Lung (tissue), 12 donors: ENCODE results near the gene PRRG1. TPM values are rescaled to one million over a fixed set of nuclear protein-coding genes. Genes with fewer than 3 reads are reported as not detected.
"Not testable (repeated sequence)": the region's sequence is repeated elsewhere in the genome, so short reads cannot be mapped to it uniquely, and the experiment has no call there.

ENCODE experiments used
- ATAC-seq: fragments of 200-7000 bp; cut with Tn5 transposase; one replicate; pipeline ENCODE4 v1.9.1; 2020; ENCODE audit warnings: moderate number of reproducible peaks; ENCODE audit not compliant: insufficient read depth, low FRiP score
- DNase-seq, 3 donors: peaks; one replicate each; pipeline ENCODE4 v3.0.0-alpha.2; 2013 to 2017
- H3K27ac ChIP-seq, 2 donors: one replicate each; pipeline ENCODE4 v1.5.1; 2013; ENCODE audit warnings: mild to moderate bottlenecking in 2 of 2, moderate library complexity in 2 of 2, control low read depth in 1 of 2, inconsistent platforms in 1 of 2, low read depth in 1 of 2, low read length in 1 of 2
- H3K27me3 ChIP-seq, 3 donors: one replicate each; pipeline ENCODE4 v1.5.1; 2013; ENCODE audit warnings: low read length in 2 of 3; ENCODE audit not compliant: control insufficient read depth in 3 of 3, insufficient read depth in 3 of 3
- H3K36me3 ChIP-seq, 4 donors: one replicate each; pipeline ENCODE4 v1.5.1; 2013; ENCODE audit warnings: low read length in 4 of 4, mild to moderate bottlenecking in 1 of 4, moderate library complexity in 1 of 4; ENCODE audit not compliant: control insufficient read depth in 4 of 4, insufficient read depth in 4 of 4
- H3K4me1 ChIP-seq, 5 donors: one replicate each; pipeline ENCODE4 v1.5.1; 2013; ENCODE audit warnings: low read length in 5 of 5, mild to moderate bottlenecking in 2 of 5, moderate library complexity in 1 of 5; ENCODE audit not compliant: control insufficient read depth in 5 of 5, insufficient read depth in 5 of 5
- H3K4me3 ChIP-seq: one replicate; pipeline ENCODE4 v1.5.1; 2013; ENCODE audit warnings: mild to moderate bottlenecking, control low read depth, moderate library complexity
- H3K9ac ChIP-seq, 2 donors: one replicate each; pipeline ENCODE4 v1.5.1; 2013; ENCODE audit warnings: low read length in 2 of 2, control low read depth in 1 of 2; ENCODE audit not compliant: insufficient read depth in 1 of 2
- H3K9me3 ChIP-seq, 4 donors: one replicate each; pipeline ENCODE4 v1.5.1; 2013; ENCODE audit warnings: low read length in 3 of 4, mild to moderate bottlenecking in 1 of 4, moderate library complexity in 1 of 4; ENCODE audit not compliant: control insufficient read depth in 4 of 4, insufficient read depth in 3 of 4
- CTCF ChIP-seq: IDR thresholded peaks from 2 replicates; pipeline ENCODE4 v1.5.1; 2012; ENCODE audit warnings: mild to moderate bottlenecking; ENCODE audit errors: control extremely low read depth, extremely low read depth
- WGBS, 2 donors: extraction: QIAGEN DNeasy Blood & Tissue Kit; methylation state at CpG; one replicate each; pipeline ENCODE4 v1.1.7; 2013; 5-methylcytosine and 5-hydroxymethylcytosine counted together
- polyA plus RNA-seq, 2 donors: library from polyadenylated mRNA; stranded (reverse); fragments of 200-250 nt; gene quantifications; one replicate each; pipeline ENCODE4 v1.2.1, GENCODE V29; 2013
- total RNA-seq, 2 donors: library from RNA; depleted of rRNA in 1 of 2; stranded (reverse); fragments of >200 nt in 1 of 2; gene quantifications; one replicate each; pipeline ENCODE4 v1.2.1, GENCODE V29; 2014 to 2021
- donor health status: control.
- donor health status: control.
- donor health status: Bipolar disorder and iron deficiency.
- donor health status: healthy.
- donor health status: DM: yes; HTN: yes; CAD: no.

Gene PRRG1
- total and polyA plus RNA-seq, 4 donors, result 2.1 to 15.0 (median 3.8) TPM

DNA sequence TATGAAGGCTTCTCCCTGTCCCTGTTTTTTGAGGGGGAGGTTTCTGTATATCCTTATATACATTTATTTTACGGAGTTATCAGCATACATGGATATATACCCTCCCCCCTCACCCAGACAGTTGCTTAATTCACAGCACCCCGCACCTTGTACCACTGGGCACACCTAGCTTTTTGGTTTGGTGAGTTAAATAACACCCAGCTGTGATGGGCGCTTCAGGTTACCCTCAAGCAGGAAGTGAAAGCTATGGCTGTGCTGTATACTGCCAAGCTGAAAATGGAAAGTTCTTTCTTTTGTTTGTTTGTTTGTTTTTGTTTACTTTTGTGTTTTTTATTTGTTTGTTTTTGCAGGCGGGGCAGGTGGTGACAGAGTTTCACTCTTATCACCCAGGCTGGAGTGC is 150.5 kb downstream of the PRRG1 start:
- not testable (repeated sequence) for ATAC-seq, H3K4me3 ChIP-seq, H3K9ac ChIP-seq, DNase-seq, H3K4me1 ChIP-seq, H3K9me3 ChIP-seq, H3K36me3 ChIP-seq, H3K27me3 ChIP-seq, H3K27ac ChIP-seq
- 74 to 83% methylated on average over 3 to 4 of the region's 4 CpGs for WGBS, 2 donors

- no peak for DNase-seq
- peaks cover 0 to 7% (median 0%) of the 10 kb centered on the region in 4 donors for H3K9me3 ChIP-seq
- no peak overlapping the region for H3K27ac ChIP-seq
- no peaks in the 10 kb centered on the region for H3K4me1 ChIP-seq
- H3K36me3 ChIP-seq, result no peaks in the 10 kb centered on the region
- TF ChIP-seq CTCF, result no peak
- H3K27me3 ChIP-seq, result no peaks in the 10 kb centered on the region
- H3K4me3 ChIP-seq, result no peak overlapping the region
- H3K9ac ChIP-seq, result no peak overlapping the region
- no peak for ATAC-seq
- 89 to 98% methylated on average over 12 to 35 of the region's 35 CpGs for WGBS, 2 donors
Measured at GRCh38 chrX:37504991-37505390, 155.8 kb downstream of the PRRG1 start.

Other genes with a start within 250 kb of the PRRG1 start
- gene LANCL3, start 222.3 kb downstream of the PRRG1 start, total RNA-seq, result 10 to 100 TPM in 1 of 2 donors, 1 to 10 TPM in 1; 2.0 to 10.7 TPM
- gene LANCL3, start 222.3 kb downstream of the PRRG1 start, polyA plus RNA-seq, result under 1 TPM; 0.43 to 0.74 TPM